K562 (cell line): ENCODE measurements around the gene CDH16. TPM values are rescaled to one million over a fixed set of nuclear protein-coding genes. Genes with fewer than 3 reads are reported as not detected.

Experiments used
- ATAC-seq: fragments of 200-7000 bp; cut with Tn5 transposase; 3 replicates; pipeline ENCODE4 v1.9.1; 2020; ENCODE audit warnings: moderate library complexity
- BruUV-seq: library from RNA; stranded (reverse); fragments of 400-500 nt; replicated peaks from 2 replicates; lab custom pipeline; 2021; lab: Mats Ljungman, UMichigan
- CTCF ChIA-PET: fragments of 300-600 bp; formaldehyde crosslinking; extraction: SDS; loops from one replicate; lab custom pipeline; 2021; ENCODE audit warnings: low intra/inter-chr PET ratio; lab: Yijun Ruan, JAX
- POLR2A ChIA-PET: fragments of 300-600, 350-650 bp; sonication (Branson Sonifier 250); formaldehyde crosslinking; extraction: SDS; loops from one replicate; lab custom pipeline; 2021; ENCODE audit warnings: antibody characterized with exemption, inconsistent platforms; lab: Yijun Ruan, JAX
- DNase-seq, 4 experiments: peaks; one replicate each; pipeline versions ENCODE4 v3.0.0 to v3.0.0-alpha.2; 2011 to 2018; ENCODE audit warnings: low spot score in 3 of 4, mixed read lengths in 3 of 4; ENCODE audit errors: extremely low read depth in 1 of 4
- FAIRE-seq: peaks from 2 replicates; lab custom pipeline; 2011; peaks lifted over from hg19 to GRCh38; lab: Jason Lieb, UNC
- H2AFZ ChIP-seq: 2 replicates; pipeline ENCODE4 v1.6.0; 2011; ENCODE audit warnings: low read depth, low read length, control low read depth, inconsistent platforms
- H3K27ac ChIP-seq: fragments of 200-600 bp; 3 replicates; pipeline ENCODE4 v1.8.0; 2011; ENCODE audit warnings: low read depth, mild to moderate bottlenecking, control low read depth, inconsistent platforms, low read length, moderate library complexity, mixed read lengths; ENCODE audit errors: extremely low read depth
- H3K27me3 ChIP-seq, 2 experiments: fragments of 300-600 bp in 1 of 2; 2 replicates in 1 of 2; 3 replicates in 1 of 2; pipeline versions ENCODE4 v1.6.0 to v1.8.0; 2011; ENCODE audit warnings: inconsistent platforms in 2 of 2, low read length in 2 of 2, mild to moderate bottlenecking in 1 of 2, mixed read lengths in 1 of 2, moderate library complexity in 1 of 2; ENCODE audit not compliant: control insufficient read depth in 2 of 2, insufficient read depth in 2 of 2
- H3K36me3 ChIP-seq: fragments of 300-600 bp; 3 replicates; pipeline ENCODE4 v1.8.0; 2011; ENCODE audit warnings: mild to moderate bottlenecking, low read length, inconsistent platforms; ENCODE audit not compliant: control insufficient read depth, insufficient read depth
- H3K4me1 ChIP-seq, 2 experiments: fragments of 200-600 bp in 1 of 2; replicated peaks in 1 of 2; 2 replicates in 1 of 2; 3 replicates in 1 of 2; pipeline versions ENCODE4 v1.5.1 to v1.8.0; 2011; ENCODE audit warnings: inconsistent platforms in 2 of 2, low read length in 2 of 2, mild to moderate bottlenecking in 1 of 2, mixed read lengths in 1 of 2, moderate library complexity in 1 of 2; ENCODE audit not compliant: control insufficient read depth in 2 of 2, insufficient read depth in 2 of 2
- H3K4me2 ChIP-seq: 2 replicates; pipeline ENCODE4 v1.6.1; 2011; ENCODE audit warnings: low read length, control low read depth, inconsistent platforms, mixed read lengths; ENCODE audit not compliant: insufficient read depth
- H3K4me3 ChIP-seq: fragments of 200-600 bp; sonication (generic), shearing (Covaris generic); 2 replicates; pipeline ENCODE4 v1.5.1; 2016; ENCODE audit warnings: control low read depth, inconsistent platforms
- H3K79me2 ChIP-seq: fragments of 200-600 bp; 3 replicates; pipeline ENCODE4 v1.8.0; 2011; ENCODE audit warnings: low read length, inconsistent platforms; ENCODE audit not compliant: control insufficient read depth, insufficient read depth
- H3K9ac ChIP-seq, 2 experiments: 2 replicates each; pipeline versions ENCODE4 v1.6.0 to v1.6.1; 2011; ENCODE audit warnings: low read depth in 2 of 2, low read length in 2 of 2, control low read depth in 1 of 2, inconsistent platforms in 1 of 2, mild to moderate bottlenecking in 1 of 2, mixed read lengths in 1 of 2; ENCODE audit not compliant: insufficient read depth in 1 of 2
- H3K9me1 ChIP-seq: one replicate; pipeline ENCODE4 v1.6.0; 2011; ENCODE audit warnings: inconsistent platforms, mild to moderate bottlenecking, low read length, moderate library complexity; ENCODE audit not compliant: control insufficient read depth, insufficient read depth
- H3K9me3 ChIP-seq: replicated peaks from 2 replicates; pipeline ENCODE4 v1.5.1; 2011; ENCODE audit warnings: low read depth, low read length, inconsistent platforms; ENCODE audit not compliant: control insufficient read depth, insufficient read depth
- H4K20me1 ChIP-seq: replicated peaks from 2 replicates; pipeline ENCODE4 v1.6.1; 2011; ENCODE audit warnings: low read length, inconsistent platforms, mixed read lengths; ENCODE audit not compliant: control insufficient read depth, insufficient read depth
- BACH1 ChIP-seq: fragments of 200-800 bp; sonication (Bioruptor generic); IDR thresholded peaks from 2 replicates; pipeline ENCODE4 v1.6.1; 2016; ENCODE audit warnings: missing genetic modification characterization, missing compliant biosample characterization
- ESRRA ChIP-seq: fragments of 450-650 bp; IDR thresholded peaks from 2 replicates; pipeline ENCODE4 v1.6.1; 2014; ENCODE audit warnings: low read depth, mild to moderate bottlenecking, moderate library complexity, borderline replicate concordance
- FOS ChIP-seq: IDR thresholded peaks from 3 replicates; pipeline ENCODE4 v1.6.1; 2011; ENCODE audit not compliant: insufficient read length; ENCODE audit errors: extremely low read depth
- HNRNPK ChIP-seq: fragments of 200-400 bp; formaldehyde crosslinking; IDR thresholded peaks from one replicate; pipeline ENCODE4 v1.6.1; 2018; ENCODE audit warnings: mild to moderate bottlenecking, low read depth, low read length; ENCODE audit not compliant: poor library complexity, severe bottlenecking
- HSF4 ChIP-seq: fragments of 250-450 bp; sonication (Bioruptor Pico); IDR thresholded peaks from 2 replicates; pipeline ENCODE4 v2.1.2; 2022; ENCODE audit warnings: mild to moderate bottlenecking, moderate library complexity, borderline replicate concordance
- IRF2 ChIP-seq: sonication (generic); formaldehyde crosslinking; IDR thresholded peaks from 2 replicates; pipeline ENCODE4 v1.8.1; 2022; ENCODE audit warnings: mild to moderate bottlenecking, missing genetic modification reagents
- JUNB ChIP-seq: fragments of 450-650 bp; formaldehyde crosslinking; conservative IDR thresholded peaks from 2 replicates; pipeline ENCODE4 v1.4.0; 2020; ENCODE audit warnings: mild to moderate bottlenecking
- KDM4B ChIP-seq, 2 experiments: fragments of 450-650 bp in 1 of 2; sonication (generic) in 1 of 2; IDR thresholded peaks; 2 replicates each; pipeline ENCODE4 v1.6.1; 2016 to 2017; ENCODE audit warnings: borderline replicate concordance in 2 of 2, antibody characterized with exemption in 1 of 2, low read depth in 1 of 2, mild to moderate bottlenecking in 1 of 2
- MBD2 ChIP-seq: sonication (generic); IDR thresholded peaks from 2 replicates; pipeline ENCODE4 v1.6.1; 2016; ENCODE audit warnings: low read depth, borderline replicate concordance
- MIER1 ChIP-seq: fragments of 450-650 bp; IDR thresholded peaks from 2 replicates; pipeline ENCODE4 v1.6.1; 2016; ENCODE audit warnings: antibody characterized with exemption, mild to moderate bottlenecking, low read depth
- ZBTB17 ChIP-seq: fragments of 450-650 bp; formaldehyde crosslinking; IDR thresholded peaks from 2 replicates; pipeline ENCODE4 v1.4.0; 2020; ENCODE audit warnings: mild to moderate bottlenecking
- ZBTB26 ChIP-seq: fragments of 450-650 bp; formaldehyde crosslinking; IDR thresholded peaks from 2 replicates; pipeline ENCODE4 v1.4.0; 2022; ENCODE audit warnings: missing genetic modification characterization
- ZNF511 ChIP-seq: sonication (generic); formaldehyde crosslinking; IDR thresholded peaks from 2 replicates; pipeline ENCODE4 v1.8.0; 2022; ENCODE audit warnings: mild to moderate bottlenecking, missing genetic modification reagents
- WGBS: fragments of 100-300 bp; shearing (Covaris generic); methylation state at CpG from one replicate; pipeline ENCODE4 v1.1.6; 2016; ENCODE audit warnings: low coverage, mixed read lengths; ENCODE audit not compliant: insufficient coverage; ENCODE audit errors: missing lambda C conversion rate; 5-methylcytosine and 5-hydroxymethylcytosine counted together
- in situ Hi-C: fragments of 300-500 bp; cut with MboI; formaldehyde crosslinking; loops from 4 replicates; pipeline ENCODE4 v1.15.0; 2018; ENCODE audit warnings: inconsistent platforms, mixed read lengths
- intact Hi-C: fragments of 100-400 bp; cut with micrococcal nuclease; formaldehyde crosslinking; loops from 2 replicates; pipeline ENCODE4 v1.14.2; 2022
- polyA plus RNA-seq, 8 experiments: library from polyadenylated mRNA; depleted of rRNA in 4 of 8; stranded (reverse) in 5 of 8; unstranded in 3 of 8; fragments of >200 nt; fragmentation: Nextera tagmentation in 2 of 8; fragmentation: Illumina TruSeq in 1 of 8; extraction: Ambion mirVana in 2 of 8; extraction: Trizol in 1 of 8; gene quantifications; 2 replicates each; pipeline versions ENCODE4 v1.2.1 to v1.2.3, GENCODE V29; 2011 to 2014; ENCODE audit warnings: inconsistent platforms in 1 of 8, missing spikeins in 1 of 8
- total RNA-seq, 7 experiments: library from RNA; depleted of rRNA in 6 of 7; stranded (reverse); fragments of >200 nt in 6 of 7; fragmentation: Illumina TruSeq in 2 of 7; extraction: Trizol in 2 of 7; gene quantifications; 2 replicates each; pipeline versions ENCODE4 v1.2.1 to v1.2.3, GENCODE V29; 2011 to 2021; ENCODE audit warnings: low replicate concordance in 1 of 7
- TF ChIP-seq, protein P1 (sequence below), 2 experiments: fragments of 450-650 bp in 1 of 2; IDR thresholded peaks; 2 replicates each; pipeline ENCODE4 v1.6.1; 2011 to 2017; ENCODE audit warnings: low read depth in 2 of 2, antibody characterized with exemption in 1 of 2, borderline replicate concordance in 1 of 2, low read length in 1 of 2, mild to moderate bottlenecking in 1 of 2, mixed read lengths in 1 of 2; ENCODE audit not compliant: control insufficient read depth in 1 of 2

Gene CDH16
- total and polyA plus RNA-seq, 9 of the 15 experiments (the other 6 are each of a cell fraction or from before 2014, with no cell fraction given) = not detected

GRCh38 chr16:66918355-66918754 lies 330 bp downstream of the CDH16 start:
- in situ Hi-C loops (no loop called here), intact Hi-C loops (no loop called here)
- no peak overlapping the region for H3K4me3 ChIP-seq
- H3K4me2 ChIP-seq = no peak overlapping the region
- no peaks in the 10 kb centered on the region; the same call in 1 of the 2 replicates for H4K20me1 ChIP-seq
- FAIRE-seq (no peak), ATAC-seq (no peak), DNase-seq (no peak)
- WGBS = 33% methylated on average over 4 of the region's 6 CpGs
- ChIA-PET CTCF (no interaction called here), POLR2A (interaction anchor here (0.6 to 2.4 kb wide), 7 partner anchors 12 to 232 kb away, joined by 3 to 9 read pairs (median 3); no protein-coding TSS in a partner anchor)
- no peaks in the 10 kb centered on the region for H3K9me1 ChIP-seq
- peaks cover 0 to 17% of the 10 kb centered on the region in 2 experiments; a peak in 2 of 5 replicates for H3K4me1 ChIP-seq
- H3K27ac ChIP-seq = no peak overlapping the region
- no TSS peak for BruUV-seq
- no peaks in the 10 kb centered on the region for H3K79me2 ChIP-seq
- peaks cover 15 to 64% of the 10 kb centered on the region in 2 experiments; a peak in 4 of 5 replicates for H3K27me3 ChIP-seq
- H3K9me3 ChIP-seq = no peaks in the 10 kb centered on the region
- H3K36me3 ChIP-seq = no peaks in the 10 kb centered on the region
- H2AFZ ChIP-seq = no peak overlapping the region
- H3K9ac ChIP-seq = no peak overlapping the region
- TF ChIP-seq MIER1 (no peak), ZBTB17 (CRISPR knock-in tag) (no peak), ESRRA (no peak), IRF2 (no peak), FOS (no peak), MBD2 (no peak), KDM4B (IDR thresholded peaks at IDR 0.05; ENCODE audit: borderline replicate concordance in 2 of 2, low read depth in 1 of 2) (no peak), BACH1 (tag) (no peak), HSF4 (CRISPR knock-in tag) (no peak), ZBTB26 (no peak), HNRNPK (no peak), JUNB (CRISPR knock-in tag) (no peak), ZNF511 (CRISPR knock-in tag) (no peak)
- TF ChIP-seq, protein P1, sequence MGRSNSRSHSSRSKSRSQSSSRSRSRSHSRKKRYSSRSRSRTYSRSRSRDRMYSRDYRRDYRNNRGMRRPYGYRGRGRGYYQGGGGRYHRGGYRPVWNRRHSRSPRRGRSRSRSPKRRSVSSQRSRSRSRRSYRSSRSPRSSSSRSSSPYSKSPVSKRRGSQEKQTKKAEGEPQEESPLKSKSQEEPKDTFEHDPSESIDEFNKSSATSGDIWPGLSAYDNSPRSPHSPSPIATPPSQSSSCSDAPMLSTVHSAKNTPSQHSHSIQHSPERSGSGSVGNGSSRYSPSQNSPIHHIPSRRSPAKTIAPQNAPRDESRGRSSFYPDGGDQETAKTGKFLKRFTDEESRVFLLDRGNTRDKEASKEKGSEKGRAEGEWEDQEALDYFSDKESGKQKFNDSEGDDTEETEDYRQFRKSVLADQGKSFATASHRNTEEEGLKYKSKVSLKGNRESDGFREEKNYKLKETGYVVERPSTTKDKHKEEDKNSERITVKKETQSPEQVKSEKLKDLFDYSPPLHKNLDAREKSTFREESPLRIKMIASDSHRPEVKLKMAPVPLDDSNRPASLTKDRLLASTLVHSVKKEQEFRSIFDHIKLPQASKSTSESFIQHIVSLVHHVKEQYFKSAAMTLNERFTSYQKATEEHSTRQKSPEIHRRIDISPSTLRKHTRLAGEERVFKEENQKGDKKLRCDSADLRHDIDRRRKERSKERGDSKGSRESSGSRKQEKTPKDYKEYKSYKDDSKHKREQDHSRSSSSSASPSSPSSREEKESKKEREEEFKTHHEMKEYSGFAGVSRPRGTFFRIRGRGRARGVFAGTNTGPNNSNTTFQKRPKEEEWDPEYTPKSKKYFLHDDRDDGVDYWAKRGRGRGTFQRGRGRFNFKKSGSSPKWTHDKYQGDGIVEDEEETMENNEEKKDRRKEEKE (IDR thresholded peaks at IDR 0.05; ENCODE audit: borderline replicate concordance in 1 of 2, control insufficient read depth in 1 of 2, low read depth in 2 of 2, low read length in 1 of 2) = no peak
